ENCODE results near the gene RAB44. TPM values are rescaled to one million over a fixed set of nuclear protein-coding genes. Genes with fewer than 3 reads are reported as not detected.

Gene RAB44
- total RNA-seq, 1 experiment from 2014 or later = not detected

DNA sequence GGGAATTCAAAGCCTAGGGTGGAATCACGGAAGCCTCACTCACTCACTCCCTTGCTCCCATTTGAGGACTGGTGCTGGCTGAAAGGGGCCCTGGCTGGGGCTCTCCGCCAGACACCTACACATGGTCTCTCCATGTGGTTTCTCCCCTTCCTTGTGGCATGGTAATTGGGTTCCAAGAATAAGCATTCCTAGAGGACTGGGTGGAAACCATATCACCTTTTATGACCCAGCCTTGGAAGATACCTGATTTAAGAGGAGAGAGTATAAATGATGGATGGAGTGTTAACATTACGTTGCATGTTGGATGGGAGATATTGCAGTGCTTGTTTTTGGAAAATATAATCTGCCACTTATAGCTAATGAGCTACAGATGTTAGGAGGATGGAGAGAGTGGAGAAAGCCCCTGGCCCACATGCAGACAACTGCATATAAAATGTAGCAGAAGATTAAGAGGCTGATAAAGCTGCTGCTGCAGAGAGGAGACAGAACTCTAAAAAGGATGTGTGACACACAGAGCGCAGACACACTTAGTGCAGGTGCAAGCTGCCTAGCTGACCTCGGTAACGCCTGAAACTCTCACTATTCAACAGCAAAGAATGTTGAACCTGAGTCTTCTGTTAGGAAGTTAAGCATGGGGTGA lies 42.4 kb upstream of the RAB44 start:
- Mint-ChIP-seq H3K4me1 (ENCODE audit: low read depth, unreplicated experiment) (peaks cover 6% of the 10 kb centered on the region), H3K27ac (ENCODE audit: unreplicated experiment) (no peak overlapping the region), H3K4me3 (ENCODE audit: unreplicated experiment) (no peak overlapping the region), H3K36me3 (ENCODE audit: insufficient read depth, unreplicated experiment) (no peaks in the 10 kb centered on the region), H3K27me3 (ENCODE audit: insufficient read depth, unreplicated experiment) (peaks cover 7% of the 10 kb centered on the region), H3K9me3 (ENCODE audit: unreplicated experiment) (no peaks in the 10 kb centered on the region)
- no peak for DNase-seq
- TF ChIP-seq, protein P1, sequence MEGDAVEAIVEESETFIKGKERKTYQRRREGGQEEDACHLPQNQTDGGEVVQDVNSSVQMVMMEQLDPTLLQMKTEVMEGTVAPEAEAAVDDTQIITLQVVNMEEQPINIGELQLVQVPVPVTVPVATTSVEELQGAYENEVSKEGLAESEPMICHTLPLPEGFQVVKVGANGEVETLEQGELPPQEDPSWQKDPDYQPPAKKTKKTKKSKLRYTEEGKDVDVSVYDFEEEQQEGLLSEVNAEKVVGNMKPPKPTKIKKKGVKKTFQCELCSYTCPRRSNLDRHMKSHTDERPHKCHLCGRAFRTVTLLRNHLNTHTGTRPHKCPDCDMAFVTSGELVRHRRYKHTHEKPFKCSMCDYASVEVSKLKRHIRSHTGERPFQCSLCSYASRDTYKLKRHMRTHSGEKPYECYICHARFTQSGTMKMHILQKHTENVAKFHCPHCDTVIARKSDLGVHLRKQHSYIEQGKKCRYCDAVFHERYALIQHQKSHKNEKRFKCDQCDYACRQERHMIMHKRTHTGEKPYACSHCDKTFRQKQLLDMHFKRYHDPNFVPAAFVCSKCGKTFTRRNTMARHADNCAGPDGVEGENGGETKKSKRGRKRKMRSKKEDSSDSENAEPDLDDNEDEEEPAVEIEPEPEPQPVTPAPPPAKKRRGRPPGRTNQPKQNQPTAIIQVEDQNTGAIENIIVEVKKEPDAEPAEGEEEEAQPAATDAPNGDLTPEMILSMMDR (IDR thresholded peaks at IDR 0.05; ENCODE audit: insufficient read depth in 1 of 2, low read depth in 1 of 2, low read length in 1 of 2, severe bottlenecking in 1 of 2, unreplicated experiment in 1 of 2) = no peak
- H3K27me3 ChIP-seq (replicated peaks; ENCODE audit: control insufficient read depth, insufficient read depth, low read length) = no peaks in the 10 kb centered on the region; the same call in 1 of the 2 replicates
- H3K9me3 ChIP-seq = no peaks in the 10 kb centered on the region
- H3K4me3 ChIP-seq (ENCODE audit: low read depth, low read length) = no peak overlapping the region
- intact Hi-C loops (cut with micrococcal nuclease; ENCODE audit: unreplicated experiment) = no loop called here
- H3K36me3 ChIP-seq (ENCODE audit: control insufficient read depth, insufficient read depth, low read length) = no peaks in the 10 kb centered on the region
- BruUV-seq (replicated peaks) = no TSS peak
- ChIA-PET CTCF (no interaction called here), POLR2A (no interaction called here)
- no peaks in the 10 kb centered on the region; the same call in none of the 2 replicates for H3K4me1 ChIP-seq

DNA sequence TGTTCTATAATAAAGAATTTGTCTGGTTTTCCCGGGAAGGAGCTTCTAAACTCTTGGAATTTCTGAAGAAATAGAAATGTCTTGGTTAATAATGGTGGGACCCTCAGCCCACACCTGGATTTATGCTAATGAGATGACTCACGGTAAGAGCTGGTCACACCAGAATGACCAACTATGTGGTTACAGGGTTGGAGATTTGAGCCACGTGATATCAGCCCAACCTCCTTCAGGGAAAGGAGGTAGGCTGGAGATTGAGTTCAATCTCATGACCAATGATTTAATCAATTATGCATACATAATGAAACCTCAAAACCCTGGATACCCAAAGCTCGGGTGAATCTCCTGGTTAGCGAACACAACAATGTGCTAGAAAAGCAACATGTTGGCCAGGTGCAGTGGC lies 41.2 kb upstream of the RAB44 start:
- Histone ChIP-seq H3K27me3 (replicated peaks; ENCODE audit: control insufficient read depth, insufficient read depth, low read length) (no peaks in the 10 kb centered on the region; the same call in 1 of the 2 replicates), H3K36me3 (ENCODE audit: control insufficient read depth, insufficient read depth, low read length) (no peaks in the 10 kb centered on the region), H3K9me3 (no peaks in the 10 kb centered on the region), H3K4me3 (ENCODE audit: low read depth, low read length) (no peak overlapping the region), H3K4me1 (no peaks in the 10 kb centered on the region; the same call in none of the 2 replicates)
- intact Hi-C loops (cut with micrococcal nuclease; ENCODE audit: unreplicated experiment) = no loop called here
- H3K4me1 Mint-ChIP-seq (ENCODE audit: low read depth, unreplicated experiment) = peaks cover under 1% of the 10 kb centered on the region
- H3K27me3 Mint-ChIP-seq (ENCODE audit: insufficient read depth, unreplicated experiment) = peaks cover 7% of the 10 kb centered on the region
- no peaks in the 10 kb centered on the region for H3K9me3 Mint-ChIP-seq (ENCODE audit: unreplicated experiment)
- no TSS peak for BruUV-seq (replicated peaks)
- no peak overlapping the region for H3K27ac Mint-ChIP-seq (ENCODE audit: unreplicated experiment)
- TF ChIP-seq, protein P1 (IDR thresholded peaks at IDR 0.05; ENCODE audit: insufficient read depth in 1 of 2, low read depth in 1 of 2, low read length in 1 of 2, severe bottlenecking in 1 of 2, unreplicated experiment in 1 of 2) = no peak
- no peak for DNase-seq
- H3K36me3 Mint-ChIP-seq (ENCODE audit: insufficient read depth, unreplicated experiment) = no peaks in the 10 kb centered on the region
- no peak overlapping the region for H3K4me3 Mint-ChIP-seq (ENCODE audit: unreplicated experiment)
- CTCF ChIA-PET = no interaction called here
- POLR2A ChIA-PET = no interaction called here

DNA sequence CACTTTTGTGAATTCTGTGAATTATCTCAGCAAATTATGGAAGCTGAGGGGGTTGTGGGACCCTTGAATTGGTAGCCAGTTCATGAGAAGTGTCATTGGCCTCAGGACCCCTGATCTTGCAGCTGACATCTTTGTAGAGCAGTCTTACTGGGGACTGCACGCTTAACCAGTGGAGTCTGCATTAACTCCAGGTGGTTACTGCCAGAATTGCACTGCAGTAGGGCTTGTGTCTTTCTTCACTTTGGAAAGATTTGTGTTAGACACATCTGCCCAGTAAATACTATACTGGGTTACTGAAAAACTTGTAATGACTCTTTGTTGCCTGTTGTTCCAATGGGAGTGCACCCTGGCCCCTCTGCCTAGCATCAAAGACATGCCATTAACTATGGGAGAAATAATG lies 40.4 kb upstream of the RAB44 start:
- no peak overlapping the region for H3K27ac Mint-ChIP-seq (ENCODE audit: unreplicated experiment)
- H3K27me3 Mint-ChIP-seq (ENCODE audit: insufficient read depth, unreplicated experiment) = peaks cover 7% of the 10 kb centered on the region
- TF ChIP-seq, protein P1 (IDR thresholded peaks at IDR 0.05; ENCODE audit: insufficient read depth in 1 of 2, low read depth in 1 of 2, low read length in 1 of 2, severe bottlenecking in 1 of 2, unreplicated experiment in 1 of 2) = no peak
- intact Hi-C loops (cut with micrococcal nuclease; ENCODE audit: unreplicated experiment) = no loop called here
- H3K4me1 Mint-ChIP-seq (ENCODE audit: low read depth, unreplicated experiment) = no peaks in the 10 kb centered on the region
- H3K36me3 ChIP-seq (ENCODE audit: control insufficient read depth, insufficient read depth, low read length) = no peaks in the 10 kb centered on the region
- H3K9me3 ChIP-seq = no peaks in the 10 kb centered on the region
- BruUV-seq (replicated peaks) = no TSS peak
- no peak overlapping the region for H3K4me3 Mint-ChIP-seq (ENCODE audit: unreplicated experiment)
- no peaks in the 10 kb centered on the region; the same call in 1 of the 2 replicates for H3K27me3 ChIP-seq (replicated peaks; ENCODE audit: control insufficient read depth, insufficient read depth, low read length)
- H3K36me3 Mint-ChIP-seq (ENCODE audit: insufficient read depth, unreplicated experiment) = no peaks in the 10 kb centered on the region
- H3K4me3 ChIP-seq (ENCODE audit: low read depth, low read length) = no peak overlapping the region
- no peaks in the 10 kb centered on the region for H3K4me1 ChIP-seq
- DNase-seq = no peak
- ChIA-PET CTCF (no interaction called here), POLR2A (no interaction called here)
- no peaks in the 10 kb centered on the region for H3K9me3 Mint-ChIP-seq (ENCODE audit: unreplicated experiment)
